DOHH2 (cell line): ENCODE results near the gene DLST.

Experiments used
- H3F3A ChIP-seq: fragments of 200-600 bp; sonication (generic), shearing (Covaris generic); 2 replicates; pipeline ENCODE4 v1.6.0; 2016; ENCODE audit warnings: antibody characterized with exemption, mild to moderate bottlenecking; ENCODE audit not compliant: control insufficient read depth, insufficient read depth
- H3K27ac ChIP-seq: fragments of 200-600 bp; sonication (generic); 2 replicates; pipeline ENCODE4 v1.5.1; 2014; ENCODE audit warnings: low read depth, mild to moderate bottlenecking, low read length, moderate library complexity
- H3K27me3 ChIP-seq: fragments of 200-600 bp; sonication (generic); 2 replicates; pipeline ENCODE4 v1.6.1; 2014; ENCODE audit warnings: mild to moderate bottlenecking, low read length, mixed read lengths; ENCODE audit not compliant: control insufficient read depth
- H3K36me3 ChIP-seq: fragments of 200-600 bp; sonication (generic); 2 replicates; pipeline ENCODE4 v1.6.1; 2014; ENCODE audit warnings: mild to moderate bottlenecking, low read length, moderate library complexity, mixed read lengths; ENCODE audit not compliant: control insufficient read depth
- H3K4me1 ChIP-seq: fragments of 200-600 bp; sonication (generic); 2 replicates; pipeline ENCODE4 v1.6.1; 2014; ENCODE audit warnings: mild to moderate bottlenecking, low read length, mixed read lengths; ENCODE audit not compliant: control insufficient read depth
- H3K4me2 ChIP-seq: fragments of 200-600 bp; sonication (generic); 2 replicates; pipeline ENCODE4 v1.6.0; 2014; ENCODE audit warnings: mild to moderate bottlenecking, low read length, moderate library complexity
- H3K4me3 ChIP-seq: fragments of 200-600 bp; sonication (generic); 2 replicates; pipeline ENCODE4 v1.5.1; 2014; ENCODE audit warnings: mild to moderate bottlenecking, low read length, mixed read lengths
- H3K79me2 ChIP-seq: fragments of 200-600 bp; sonication (generic); 2 replicates; pipeline ENCODE4 v1.6.1; 2014; ENCODE audit warnings: mild to moderate bottlenecking, low read length, mixed read lengths; ENCODE audit not compliant: control insufficient read depth
- H3K9me2 ChIP-seq: fragments of 200-600 bp; sonication (generic); replicated peaks from 2 replicates; pipeline ENCODE4 v1.6.1; 2014; ENCODE audit warnings: mild to moderate bottlenecking, low read length, mixed read lengths; ENCODE audit not compliant: control insufficient read depth
- H3K9me3 ChIP-seq: fragments of 200-600 bp; sonication (generic); 2 replicates; pipeline ENCODE4 v1.6.1; 2014; ENCODE audit warnings: antibody characterized with exemption, low read length, mixed read lengths; ENCODE audit not compliant: control insufficient read depth, insufficient read depth
- H4K20me1 ChIP-seq: fragments of 200-600 bp; sonication (generic); 2 replicates; pipeline ENCODE4 v1.6.0; 2014; ENCODE audit warnings: low read depth, mild to moderate bottlenecking, antibody characterized with exemption, low read length, moderate library complexity; ENCODE audit not compliant: control insufficient read depth, insufficient read depth
- EZH2phosphoT487 ChIP-seq: fragments of 200-600 bp; sonication (generic); IDR thresholded peaks from 2 replicates; pipeline ENCODE4 v1.6.1; 2017; ENCODE audit warnings: borderline replicate concordance, mild to moderate bottlenecking, antibody characterized with exemption, low read length, moderate library complexity, mixed read lengths
- TF ChIP-seq, protein P1 (sequence below): fragments of 200-600 bp; sonication (generic); IDR thresholded peaks from one replicate; pipeline ENCODE4 v1.5.1; 2014; ENCODE audit warnings: antibody characterized with exemption, mild to moderate bottlenecking, low read depth, low read length; ENCODE audit not compliant: poor library complexity, severe bottlenecking

The DLST gene

DNA sequence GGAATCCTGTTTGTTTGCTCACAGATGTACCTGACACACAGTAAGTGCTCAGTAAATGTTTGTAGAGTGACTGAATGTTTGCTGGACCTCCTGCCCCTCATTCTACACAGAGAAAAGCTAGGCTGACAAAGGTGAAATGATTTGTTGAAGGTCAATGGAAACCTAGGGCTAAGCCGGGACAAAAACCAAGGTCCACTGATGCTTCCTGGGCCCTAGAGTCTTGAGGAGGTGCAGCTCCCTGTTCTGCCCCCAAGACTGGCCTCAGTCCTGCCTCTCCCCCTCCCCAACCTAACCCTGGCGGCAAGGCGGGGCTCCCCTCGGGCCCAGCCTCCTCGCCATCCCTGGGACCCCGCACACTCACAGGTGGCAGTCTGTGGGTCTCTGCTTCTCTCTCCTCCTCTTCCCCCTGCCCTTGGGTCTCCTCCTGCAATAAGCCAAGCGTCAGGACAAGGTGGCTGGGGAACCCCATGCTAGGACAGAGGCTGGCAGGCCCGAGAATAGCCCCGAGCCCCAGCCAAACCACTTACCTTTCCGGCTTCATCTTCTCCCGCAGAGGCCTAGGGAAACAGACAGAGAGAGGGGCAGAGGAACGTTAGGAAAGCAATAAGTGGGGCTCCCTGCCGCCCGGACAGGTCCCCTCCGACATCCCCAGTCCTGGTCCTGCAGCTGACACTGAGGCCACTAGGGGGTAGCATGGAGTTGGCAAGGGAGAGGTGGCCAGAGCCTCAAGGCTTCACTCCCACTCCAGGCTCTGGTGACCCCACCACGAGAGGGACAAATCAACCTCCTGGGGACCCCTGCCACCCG, 64.3 kb downstream of the DLST start:
- Histone ChIP-seq H3K27ac (no peak overlapping the region), H3F3A (peaks cover 17% of the 10 kb centered on the region), H3K79me2 (0 out of 2 replicates have a peak, but pooled peaks cover 3% of the 10 kb centered on the region), H4K20me1 (no peaks in the 10 kb centered on the region), H3K9me3 (no peaks in the 10 kb centered on the region), H3K4me1 (peaks cover 41% of the 10 kb centered on the region), H3K9me2 (no peaks in the 10 kb centered on the region), H3K27me3 (no peaks in the 10 kb centered on the region), H3K36me3 (no peaks in the 10 kb centered on the region), H3K4me3 (no peak overlapping the region; the same call in 1 of the 2 replicates), H3K4me2 (peak overlapping the region; percentile 27)
- TF ChIP-seq, protein P1, sequence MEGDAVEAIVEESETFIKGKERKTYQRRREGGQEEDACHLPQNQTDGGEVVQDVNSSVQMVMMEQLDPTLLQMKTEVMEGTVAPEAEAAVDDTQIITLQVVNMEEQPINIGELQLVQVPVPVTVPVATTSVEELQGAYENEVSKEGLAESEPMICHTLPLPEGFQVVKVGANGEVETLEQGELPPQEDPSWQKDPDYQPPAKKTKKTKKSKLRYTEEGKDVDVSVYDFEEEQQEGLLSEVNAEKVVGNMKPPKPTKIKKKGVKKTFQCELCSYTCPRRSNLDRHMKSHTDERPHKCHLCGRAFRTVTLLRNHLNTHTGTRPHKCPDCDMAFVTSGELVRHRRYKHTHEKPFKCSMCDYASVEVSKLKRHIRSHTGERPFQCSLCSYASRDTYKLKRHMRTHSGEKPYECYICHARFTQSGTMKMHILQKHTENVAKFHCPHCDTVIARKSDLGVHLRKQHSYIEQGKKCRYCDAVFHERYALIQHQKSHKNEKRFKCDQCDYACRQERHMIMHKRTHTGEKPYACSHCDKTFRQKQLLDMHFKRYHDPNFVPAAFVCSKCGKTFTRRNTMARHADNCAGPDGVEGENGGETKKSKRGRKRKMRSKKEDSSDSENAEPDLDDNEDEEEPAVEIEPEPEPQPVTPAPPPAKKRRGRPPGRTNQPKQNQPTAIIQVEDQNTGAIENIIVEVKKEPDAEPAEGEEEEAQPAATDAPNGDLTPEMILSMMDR: peak; percentile 95
- no peak for TF ChIP-seq EZH2phosphoT487

DNA sequence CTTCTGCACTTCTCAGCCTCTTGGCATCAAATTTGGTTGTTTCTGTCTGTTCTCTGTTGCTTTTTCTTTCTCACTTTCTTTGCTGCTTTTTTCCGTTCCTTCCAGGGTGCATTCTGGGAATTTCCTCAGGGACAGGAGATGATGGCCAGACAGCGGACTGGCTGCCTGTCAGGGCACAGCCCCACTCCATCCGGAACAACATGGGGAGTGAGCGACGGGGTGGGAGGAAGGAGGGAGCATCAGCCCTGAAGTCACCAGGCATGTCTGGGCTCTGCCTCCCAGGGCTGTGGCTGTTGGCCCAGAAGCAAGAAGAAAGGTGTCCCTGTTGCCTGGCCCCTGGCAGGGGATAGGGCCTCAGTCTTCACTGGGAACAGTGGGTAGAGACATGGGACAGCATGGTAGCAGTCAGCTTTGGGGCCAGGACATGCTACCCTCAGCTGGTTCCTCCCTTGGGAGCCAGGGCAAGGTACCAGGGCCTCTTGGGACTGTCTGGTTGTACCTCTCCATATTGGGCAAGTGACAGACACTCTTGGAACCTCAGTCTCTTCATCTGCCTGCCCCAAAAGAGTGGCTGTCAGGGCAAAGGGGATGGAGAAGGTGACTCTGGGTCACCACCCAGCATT, 65.1 kb downstream of the DLST start:
- H3K27ac ChIP-seq: no peak overlapping the region
- H3K79me2 ChIP-seq: 0 out of 2 replicates have a peak, but pooled peaks cover 1% of the 10 kb centered on the region
- no peaks in the 10 kb centered on the region for H3K9me2 ChIP-seq
- no peak for TF ChIP-seq EZH2phosphoT487
- TF ChIP-seq, protein P1: peak; percentile 2
- H3K4me3 ChIP-seq: no peak overlapping the region; the same call in 1 of the 2 replicates
- H3F3A ChIP-seq: peaks cover 10% of the 10 kb centered on the region
- no peaks in the 10 kb centered on the region for H3K27me3 ChIP-seq
- H3K4me1 ChIP-seq: peaks cover 34% of the 10 kb centered on the region
- H4K20me1 ChIP-seq: no peaks in the 10 kb centered on the region
- H3K4me2 ChIP-seq: peak overlapping the region; percentile 27
- no peaks in the 10 kb centered on the region for H3K36me3 ChIP-seq
- no peaks in the 10 kb centered on the region for H3K9me3 ChIP-seq

DNA sequence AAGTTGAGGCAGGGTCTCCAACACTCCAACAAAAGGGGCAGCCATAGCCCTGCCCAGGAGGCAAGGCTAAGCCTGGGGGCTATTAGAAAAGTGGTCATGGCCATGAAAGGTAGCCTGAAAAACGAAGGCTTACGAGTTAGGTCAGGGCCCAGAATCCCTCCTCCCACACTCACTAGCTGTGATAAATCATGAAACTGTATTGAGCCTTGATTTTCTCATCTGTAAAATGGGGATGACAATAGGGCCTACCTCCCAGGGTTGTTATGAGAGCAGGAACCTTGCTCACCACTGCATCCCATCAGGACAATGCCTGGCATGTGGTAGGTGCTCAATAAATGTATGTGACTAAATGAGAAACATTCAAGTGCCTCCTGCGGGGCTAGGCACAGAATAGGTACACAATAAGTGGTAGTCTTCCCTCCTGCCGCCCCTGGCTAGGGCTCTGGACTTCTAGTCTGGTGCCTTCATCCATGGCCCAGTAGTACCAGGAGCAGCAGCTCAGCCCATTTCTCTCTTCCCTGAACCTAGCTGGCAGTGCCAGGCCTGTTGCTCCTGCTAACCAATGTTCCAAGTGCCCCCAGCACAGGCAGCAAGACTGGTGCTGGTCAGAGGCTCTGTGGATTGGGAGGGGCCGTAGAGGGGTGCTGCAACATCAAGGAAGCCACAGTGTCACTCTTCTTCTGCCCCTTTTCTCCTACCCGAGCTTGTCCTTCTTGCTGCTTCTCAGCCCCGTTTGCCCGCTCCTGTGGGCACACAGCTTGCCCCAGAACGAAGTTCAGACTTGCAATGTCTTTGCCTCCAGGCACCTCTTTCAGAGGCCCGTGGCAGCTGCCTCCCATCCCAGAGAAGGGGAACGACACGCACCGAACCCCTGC, 65.9 kb downstream of the DLST start:
- Histone ChIP-seq H3K27me3 (no peaks in the 10 kb centered on the region), H3K9me2 (no peaks in the 10 kb centered on the region), H3K9me3 (no peaks in the 10 kb centered on the region), H3F3A (peaks cover 7% of the 10 kb centered on the region; the same call in 1 of the 2 replicates), H3K27ac (no peak overlapping the region), H3K79me2 (no peaks in the 10 kb centered on the region), H3K4me3 (no peak overlapping the region), H4K20me1 (no peaks in the 10 kb centered on the region), H3K4me1 (peaks cover 25% of the 10 kb centered on the region), H3K4me2 (no peak overlapping the region), H3K36me3 (no peaks in the 10 kb centered on the region)
- TF ChIP-seq, protein P1: no peak
- TF ChIP-seq EZH2phosphoT487: no peak
